C4-2B (cell line): ENCODE data around the gene DISP3.

Experiments
- CTCF ChIP-seq: fragments of 450-650 bp; conservative IDR thresholded peaks from 2 replicates; pipeline ENCODE4 v1.5.1; 2017; ENCODE audit warnings: mild to moderate bottlenecking
- ZFX ChIP-seq: fragments of 450-650 bp; IDR thresholded peaks from 2 replicates; pipeline ENCODE4 v1.6.1; 2017

GRCh38 chr1:11473491-11474034 lies 5.4 kb upstream of the DISP3 start:
- TF ChIP-seq CTCF: no peak
- TF ChIP-seq ZFX: no peak
